ENCODE measurements around the gene PELI3.

GRCh38 chr11:66438504-66439466 is 27.9 kb upstream of the PELI3 start, which contains the start of gene MRPL11:
- peak; percentile 62 to 83 (median 73) for TF ChIP-seq CTCF (IDR thresholded peaks at IDR 0.05)
- TF ChIP-seq POLR2A (IDR thresholded peaks at IDR 0.05; ENCODE audit: low read depth) = no peak
- TF ChIP-seq POLR2AphosphoS5 (IDR thresholded peaks at IDR 0.05) = peak; percentile 60 to 88
- no peak for TF ChIP-seq EP300 (IDR thresholded peaks at IDR 0.05)

Data from esophagus muscularis mucosa (tissue), 4 donors.